GM21515 (cell line): ENCODE data around the gene PSMA7.

Source experiments
- ATAC-seq: cut with Tn5 transposase; IDR thresholded peaks from one replicate; pipeline ENCODE4 v1.9.1; 2021; ENCODE audit not compliant: unreplicated experiment

The PSMA7 gene

GRCh38 chr20:62096421-62097380, 46.5 kb downstream of the PSMA7 start:
- no peak for ATAC-seq

- no peak for ATAC-seq
These were observed 53.8 kb downstream of the PSMA7 start for GRCh38 chr20:62089393-62089792.

- no peak for ATAC-seq
These were observed 54.7 kb downstream of the PSMA7 start for GRCh38 chr20:62088258-62089127.

GRCh38 chr20:62087632-62088031, 55.6 kb downstream of the PSMA7 start:
- no peak for ATAC-seq

GRCh38 chr20:62087227-62087626, 56.0 kb downstream of the PSMA7 start:
- ATAC-seq: no peak
